GM18502 (cell line): ENCODE data around the gene CCSER1.

ENCODE experiments used
- ATAC-seq: cut with Tn5 transposase; IDR thresholded peaks from one replicate; pipeline ENCODE4 v1.9.1; 2021; ENCODE audit warnings: mild to moderate bottlenecking; ENCODE audit not compliant: unreplicated experiment, poor library complexity

CCSER1 gene

GRCh38 chr4:90187148-90187884, 60.1 kb downstream of the CCSER1 start:
- ATAC-seq: no peak

DNA sequence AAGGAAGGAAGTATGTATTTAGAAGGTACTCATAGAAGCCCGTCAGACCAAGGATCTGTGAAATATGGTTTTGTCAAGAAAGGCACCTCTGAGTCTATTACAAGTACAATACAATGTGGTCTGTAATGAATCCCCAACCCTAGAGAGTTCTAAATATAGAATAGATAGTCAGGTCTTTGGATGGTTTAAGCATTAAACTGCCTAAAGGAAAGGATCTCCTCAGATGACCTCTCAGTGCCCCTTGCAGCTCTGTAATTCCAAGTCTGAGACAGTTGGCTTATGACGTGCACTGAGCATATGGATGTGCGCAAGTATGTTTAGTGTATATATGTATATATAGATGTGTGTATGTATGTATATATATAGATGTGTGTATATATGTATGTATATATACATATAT, 62.0 kb downstream of the CCSER1 start:
- ATAC-seq: no peak

- no peak for ATAC-seq
Observed at GRCh38 chr4:90189946-90190345, 62.8 kb downstream of the CCSER1 start.

DNA sequence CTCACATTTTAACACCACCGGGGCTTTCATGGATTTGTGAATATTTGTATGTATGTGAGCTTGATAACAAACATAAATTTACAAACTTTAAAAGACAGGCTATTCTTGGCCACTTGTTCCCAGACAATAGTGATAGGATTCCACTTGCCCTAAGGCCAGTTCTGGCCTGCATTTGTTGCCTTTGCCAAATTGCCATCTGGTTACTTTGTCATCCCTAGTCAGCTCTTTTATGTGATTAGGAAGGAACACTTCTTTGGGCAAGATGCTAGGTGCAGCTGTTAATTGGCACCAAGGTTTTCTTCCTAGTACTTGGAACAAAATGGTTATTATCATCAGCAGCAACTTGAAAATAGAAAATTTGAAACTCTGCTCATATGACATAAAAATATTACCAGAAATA, 63.3 kb downstream of the CCSER1 start:
- no peak for ATAC-seq

- ATAC-seq: no peak
Observed at GRCh38 chr4:90198086-90198847, 71.1 kb downstream of the CCSER1 start.

DNA sequence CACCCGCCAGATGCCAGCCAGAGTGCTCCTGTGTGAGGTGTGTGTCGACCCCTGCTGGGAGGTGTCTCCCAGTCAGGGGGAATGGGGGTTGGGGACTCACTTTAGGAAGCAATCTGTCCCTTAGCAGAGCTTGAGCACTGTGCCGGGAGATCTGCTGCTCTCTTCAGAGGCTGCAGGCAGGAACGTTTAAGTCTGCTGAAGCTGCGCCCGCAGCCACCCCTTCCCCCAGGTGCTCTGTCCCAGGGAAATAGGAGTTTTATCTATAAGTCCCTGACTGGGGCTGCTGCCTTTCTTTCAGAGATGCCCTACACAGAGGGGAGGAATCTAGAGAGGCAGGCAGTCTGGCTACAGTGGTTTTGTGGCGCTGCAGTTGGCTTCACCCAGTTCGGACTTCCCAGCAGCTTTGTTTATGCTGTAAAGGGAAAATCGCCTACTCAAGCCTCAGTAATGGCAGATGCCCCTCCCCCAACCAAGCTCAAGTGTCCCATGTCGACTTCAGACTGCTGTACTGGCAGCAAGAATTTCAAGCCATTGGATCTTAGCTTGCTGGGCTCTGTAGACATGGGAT, 80.8 kb downstream of the CCSER1 start:
- no peak for ATAC-seq

- ATAC-seq: no peak
Observed at GRCh38 chr4:90209922-90210321, 82.7 kb downstream of the CCSER1 start.

GRCh38 chr4:90211174-90211573, 84.0 kb downstream of the CCSER1 start:
- peak; percentile 59 for ATAC-seq

GRCh38 chr4:90215286-90215685, 88.1 kb downstream of the CCSER1 start:
- ATAC-seq: peak; percentile 75

GRCh38 chr4:90219822-90220221, 92.6 kb downstream of the CCSER1 start:
- peak; percentile 65 for ATAC-seq

- no peak for ATAC-seq
Observed at GRCh38 chr4:90220459-90220858, 93.3 kb downstream of the CCSER1 start.

DNA sequence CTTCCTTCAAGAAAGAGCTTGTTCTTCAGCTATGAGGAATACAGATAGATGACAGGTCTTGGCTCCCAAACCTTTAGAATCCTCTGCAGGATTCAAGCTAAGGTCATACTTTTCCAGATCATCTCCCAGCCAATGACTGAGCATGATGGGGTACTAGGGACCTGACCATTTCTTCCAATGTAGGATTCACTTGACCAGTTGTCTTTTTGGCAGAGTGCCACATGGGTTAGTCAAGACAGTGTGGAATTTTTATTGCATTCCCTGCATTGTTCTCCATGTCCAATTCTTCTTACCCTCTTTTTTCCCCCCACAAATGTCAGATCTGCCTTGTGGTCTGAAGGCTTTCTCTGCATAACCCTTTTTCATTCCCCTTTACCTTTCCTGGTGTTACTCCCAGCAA, 99.5 kb downstream of the CCSER1 start:
- ATAC-seq: no peak

GRCh38 chr4:90227177-90227576, 100.0 kb downstream of the CCSER1 start:
- no peak for ATAC-seq

DNA sequence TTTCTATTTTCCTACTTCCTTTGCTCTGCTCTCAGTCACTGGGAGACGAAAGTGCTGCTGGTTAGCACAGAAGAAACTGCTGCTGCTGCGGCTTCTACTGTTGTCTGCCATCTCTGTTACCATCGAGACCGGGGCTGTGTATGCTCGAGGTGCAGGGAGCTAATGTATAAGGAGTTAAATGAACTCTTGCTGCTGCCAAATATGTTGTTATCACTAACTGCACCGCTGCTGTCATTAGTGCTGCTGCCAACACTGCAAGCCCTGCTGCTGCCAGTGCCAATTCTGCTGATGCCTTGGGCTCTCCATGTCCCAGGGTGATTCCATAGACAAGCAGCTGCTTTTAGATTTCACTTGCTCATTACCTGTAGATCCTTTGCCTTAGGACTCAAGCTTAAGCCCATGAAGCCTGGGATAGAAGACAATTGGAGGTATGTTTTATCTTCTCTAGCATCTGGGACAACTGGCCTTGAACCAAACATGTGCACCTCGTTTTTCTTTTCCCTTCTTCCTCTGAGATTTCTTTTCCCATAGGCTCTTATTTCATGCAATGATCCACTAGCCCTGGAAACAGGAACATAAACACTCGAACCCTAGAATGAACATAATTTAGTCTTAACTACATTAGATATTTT, 107.8 kb downstream of the CCSER1 start:
- ATAC-seq: no peak

- ATAC-seq: no peak
Observed at GRCh38 chr4:90237751-90238530, 110.7 kb downstream of the CCSER1 start.

- ATAC-seq: no peak
Observed at GRCh38 chr4:90240333-90240732, 113.1 kb downstream of the CCSER1 start.

DNA sequence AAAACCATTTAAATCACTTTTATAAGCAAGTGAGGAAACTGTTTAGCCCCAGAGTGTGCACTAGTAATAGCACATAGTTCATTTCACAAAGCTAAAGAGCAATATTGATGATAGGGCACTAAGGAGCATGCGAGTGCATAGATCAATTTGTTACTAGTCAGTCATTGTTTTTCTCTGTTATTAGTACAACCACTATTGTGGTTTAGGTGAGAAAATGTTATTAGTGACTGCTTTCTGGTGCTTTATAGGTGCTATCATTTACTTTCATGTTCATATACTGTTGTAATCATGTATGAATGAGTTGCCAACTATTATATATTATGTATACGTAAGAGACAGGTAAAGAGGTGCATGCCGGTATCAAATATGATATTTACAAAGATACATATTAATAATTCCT, 113.8 kb downstream of the CCSER1 start:
- ATAC-seq: no peak

DNA sequence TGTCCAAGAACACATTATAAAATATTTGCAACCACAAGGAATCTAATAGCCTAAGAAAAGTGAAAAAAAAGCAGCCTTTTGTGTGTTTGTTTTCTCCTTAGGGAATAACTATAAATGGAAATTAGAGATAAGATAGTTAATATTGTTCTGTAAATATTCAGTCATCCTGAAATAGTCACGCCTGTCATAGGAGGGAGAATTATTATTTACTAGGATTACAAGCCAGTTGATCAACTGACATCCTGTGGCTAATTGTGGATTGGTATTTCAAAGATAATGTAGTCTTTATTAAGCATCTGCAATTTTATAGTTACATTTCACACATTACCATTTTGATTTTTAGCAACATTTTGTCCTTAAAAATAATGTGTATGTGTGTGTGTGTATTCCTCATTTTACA, 118.6 kb downstream of the CCSER1 start:
- ATAC-seq: no peak

GRCh38 chr4:90246816-90247215, 119.6 kb downstream of the CCSER1 start:
- ATAC-seq: no peak

DNA sequence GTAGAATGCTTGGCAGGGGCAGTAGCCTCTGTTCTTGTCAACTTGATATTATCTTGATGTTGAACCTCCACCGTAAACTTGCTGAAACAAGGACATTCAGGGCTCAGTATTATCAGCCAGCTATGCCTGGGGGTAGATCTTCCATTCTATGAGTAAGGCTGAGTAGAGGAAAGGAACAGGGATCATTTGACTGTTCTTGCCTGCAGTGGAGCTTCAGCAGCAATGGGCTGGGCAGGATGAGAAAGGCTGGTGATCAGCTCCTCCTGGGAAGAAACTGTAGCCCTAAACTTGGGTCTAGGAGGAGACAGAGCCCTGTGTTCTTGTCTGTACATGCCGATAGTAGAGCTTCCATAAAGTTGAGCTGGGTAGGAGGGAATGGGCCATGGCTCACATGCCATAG, 127.2 kb downstream of the CCSER1 start:
- ATAC-seq: no peak
